HL-60 (cell line): ENCODE measurements around the gene E2F4.

Source experiments
- CTCF ChIP-seq: IDR thresholded peaks from one replicate; pipeline ENCODE4 v1.5.1; 2011; ENCODE audit warnings: low read length, control low read depth, inconsistent platforms; ENCODE audit not compliant: insufficient read depth
- GABPA ChIP-seq: IDR thresholded peaks from 2 replicates; pipeline ENCODE4 v1.6.1; 2012; ENCODE audit warnings: low read depth
- POLR2AphosphoS5 ChIP-seq: IDR thresholded peaks from 2 replicates; pipeline ENCODE4 v1.6.1; 2012; ENCODE audit warnings: low read depth
- REST ChIP-seq: IDR thresholded peaks from 2 replicates; pipeline ENCODE4 v1.6.1; 2012; ENCODE audit warnings: low read depth; ENCODE audit not compliant: insufficient replicate concordance
- SPI1 ChIP-seq: IDR thresholded peaks from 2 replicates; pipeline ENCODE4 v1.6.1; 2012; ENCODE audit warnings: low read depth, mild to moderate bottlenecking, borderline replicate concordance

GRCh38 chr16:67166598-67167168 lies 25.3 kb upstream of the E2F4 start:
- TF ChIP-seq CTCF (no peak), SPI1 (no peak), POLR2AphosphoS5 (no peak), GABPA (no peak), REST (no peak)
